GM19328 (cell line): ENCODE measurements around the gene FRMD8.

Experiments
- ATAC-seq: cut with Tn5 transposase; IDR thresholded peaks from one replicate; pipeline ENCODE4 v1.9.1; 2021; ENCODE audit warnings: mild to moderate bottlenecking, moderate library complexity; ENCODE audit not compliant: unreplicated experiment

FRMD8 gene

GRCh38 chr11:65424205-65425104 lies 38.0 kb downstream of the FRMD8 start:
- ATAC-seq, result no peak

DNA sequence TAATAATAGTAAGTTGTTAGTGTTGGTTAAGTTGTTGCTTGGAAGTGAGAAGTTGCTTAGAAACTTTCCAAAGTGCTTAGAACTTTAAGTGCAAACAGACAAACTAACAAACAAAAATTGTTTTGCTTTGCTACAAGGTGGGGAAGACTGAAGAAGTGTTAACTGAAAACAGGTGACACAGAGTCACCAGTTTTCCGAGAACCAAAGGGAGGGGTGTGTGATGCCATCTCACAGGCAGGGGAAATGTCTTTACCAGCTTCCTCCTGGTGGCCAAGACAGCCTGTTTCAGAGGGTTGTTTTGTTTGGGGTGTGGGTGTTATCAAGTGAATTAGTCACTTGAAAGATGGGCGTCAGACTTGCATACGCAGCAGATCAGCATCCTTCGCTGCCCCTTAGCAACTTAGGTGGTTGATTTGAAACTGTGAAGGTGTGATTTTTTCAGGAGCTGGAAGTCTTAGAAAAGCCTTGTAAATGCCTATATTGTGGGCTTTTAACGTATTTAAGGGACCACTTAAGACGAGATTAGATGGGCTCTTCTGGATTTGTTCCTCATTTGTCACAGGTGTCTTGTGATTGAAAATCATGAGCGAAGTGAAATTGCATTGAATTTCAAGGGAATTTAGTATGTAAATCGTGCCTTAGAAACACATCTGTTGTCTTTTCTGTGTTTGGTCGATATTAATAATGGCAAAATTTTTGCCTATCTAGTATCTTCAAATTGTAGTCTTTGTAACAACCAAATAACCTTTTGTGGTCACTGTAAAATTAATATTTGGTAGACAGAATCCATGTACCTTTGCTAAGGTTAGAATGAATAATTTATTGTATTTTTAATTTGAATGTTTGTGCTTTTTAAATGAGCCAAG lies 38.9 kb downstream of the FRMD8 start:
- ATAC-seq, result no peak

DNA sequence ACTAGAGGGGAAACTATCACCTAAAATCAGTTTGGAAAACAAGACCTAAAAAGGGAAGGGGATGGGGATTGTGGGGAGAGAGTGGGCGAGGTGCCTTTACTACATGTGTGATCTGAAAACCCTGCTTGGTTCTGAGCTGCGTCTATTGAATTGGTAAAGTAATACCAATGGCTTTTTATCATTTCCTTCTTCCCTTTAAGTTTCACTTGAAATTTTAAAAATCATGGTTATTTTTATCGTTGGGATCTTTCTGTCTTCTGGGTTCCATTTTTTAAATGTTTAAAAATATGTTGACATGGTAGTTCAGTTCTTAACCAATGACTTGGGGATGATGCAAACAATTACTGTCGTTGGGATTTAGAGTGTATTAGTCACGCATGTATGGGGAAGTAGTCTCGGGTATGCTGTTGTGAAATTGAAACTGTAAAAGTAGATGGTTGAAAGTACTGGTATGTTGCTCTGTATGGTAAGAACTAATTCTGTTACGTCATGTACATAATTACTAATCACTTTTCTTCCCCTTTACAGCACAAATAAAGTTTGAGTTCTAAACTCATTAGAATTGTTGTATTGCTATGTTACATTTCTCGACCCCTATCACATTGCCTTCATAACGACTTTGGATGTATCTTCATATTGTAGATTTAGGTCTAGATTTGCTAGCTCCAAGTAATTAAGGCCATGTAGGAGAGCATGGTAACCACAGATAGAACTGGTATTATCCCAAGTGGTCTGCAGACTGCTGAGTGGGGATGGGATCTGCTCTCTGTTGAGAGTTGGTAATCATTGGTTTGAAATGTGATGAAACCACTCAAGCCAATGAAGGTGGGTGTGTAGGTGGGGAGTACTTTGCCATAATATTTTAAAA lies 39.8 kb downstream of the FRMD8 start:
- ATAC-seq, result no peak

DNA sequence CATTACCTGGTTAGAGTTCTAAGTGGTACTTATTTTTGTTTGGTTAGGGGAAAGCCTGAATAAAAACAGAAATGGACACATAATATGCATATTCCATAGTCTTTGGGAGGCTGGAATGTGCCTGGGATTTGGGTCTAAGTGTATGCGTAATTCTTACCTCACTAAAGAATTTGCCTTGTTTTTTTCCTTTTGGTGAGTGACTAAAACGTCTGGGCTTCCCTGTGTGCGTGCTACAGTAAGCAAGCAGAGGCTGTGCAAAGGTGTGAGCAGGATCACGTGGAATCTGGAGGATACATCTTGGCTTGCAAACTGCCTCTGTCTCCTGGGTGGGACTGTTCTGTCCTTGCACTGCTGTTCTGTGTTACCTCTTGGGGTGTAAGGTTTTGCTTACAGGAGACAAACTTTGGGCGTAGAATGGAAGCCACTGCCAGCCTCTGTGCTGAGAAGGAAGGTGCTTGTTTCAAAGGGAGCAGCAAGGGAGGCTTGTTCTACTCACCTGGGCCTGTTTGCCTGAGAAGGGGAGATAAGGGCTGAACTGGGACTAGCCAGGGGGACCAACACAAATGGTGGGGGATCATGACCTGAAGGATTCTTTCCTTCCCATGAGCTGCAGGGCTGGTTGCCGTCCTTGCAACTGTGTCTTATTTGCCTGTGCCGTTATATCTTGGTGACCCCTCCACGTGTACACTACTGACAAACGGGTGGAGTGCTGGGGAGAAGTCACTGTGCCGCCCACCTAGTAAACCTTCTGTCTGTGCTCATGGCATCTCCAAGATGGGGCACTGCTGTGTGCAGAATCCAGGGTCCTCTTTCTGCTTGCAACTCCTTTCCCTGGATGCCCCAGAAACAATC lies 40.6 kb downstream of the FRMD8 start:
- no peak for ATAC-seq

- ATAC-seq, result no peak
Measured at GRCh38 chr11:65427691-65428577, 41.5 kb downstream of the FRMD8 start.

DNA sequence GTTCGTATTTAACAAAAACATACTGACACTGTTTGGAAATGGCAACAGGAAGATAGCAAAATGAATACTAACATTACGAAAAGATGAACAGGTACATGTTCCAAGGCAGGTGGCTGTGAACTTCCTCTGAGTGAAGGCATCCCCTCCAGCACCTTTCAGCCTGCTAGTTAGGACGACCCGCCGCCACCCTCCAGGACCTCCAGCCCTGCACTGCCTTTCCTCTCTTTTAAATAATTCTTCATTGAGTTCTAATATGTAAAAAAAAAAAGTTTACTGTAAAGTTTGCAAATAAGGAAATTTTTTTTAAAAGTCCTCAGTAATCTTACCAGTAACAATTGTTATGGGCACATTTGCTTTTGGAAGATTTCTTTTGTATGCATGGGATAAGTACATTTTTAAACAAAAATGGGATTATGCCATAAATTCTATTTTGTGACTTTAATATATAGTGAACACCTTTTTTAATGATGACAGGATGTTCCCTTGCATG lies 42.2 kb downstream of the FRMD8 start:
- no peak for ATAC-seq

DNA sequence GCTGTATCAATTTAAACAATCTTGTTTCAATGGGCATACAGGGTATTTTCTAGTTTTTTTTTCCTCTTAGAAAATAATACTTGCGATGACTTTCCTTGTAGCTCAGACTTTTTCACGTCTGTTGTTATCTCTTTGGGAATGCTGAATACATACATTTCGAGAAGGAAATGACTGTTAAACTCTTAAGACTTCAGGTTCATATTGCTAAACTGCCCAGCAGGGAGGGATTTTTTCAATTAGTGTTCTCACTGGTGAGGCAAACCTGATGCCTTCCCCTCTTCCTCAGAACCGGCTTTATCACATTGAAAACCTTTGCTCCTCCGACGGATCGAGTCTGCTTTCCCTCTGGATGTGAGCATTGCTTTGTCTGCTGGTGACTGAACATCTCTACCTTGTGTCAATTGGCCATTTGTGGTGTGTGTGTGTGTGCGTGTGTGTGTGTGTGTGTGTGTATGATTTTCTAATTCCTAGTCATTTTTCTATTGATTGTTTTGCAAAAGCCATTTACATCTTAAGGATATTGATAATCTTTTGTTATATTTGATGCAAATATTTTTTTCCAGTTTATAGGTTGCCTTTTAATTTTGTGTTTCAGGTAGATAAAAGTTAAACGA lies 42.7 kb downstream of the FRMD8 start:
- ATAC-seq, result no peak

DNA sequence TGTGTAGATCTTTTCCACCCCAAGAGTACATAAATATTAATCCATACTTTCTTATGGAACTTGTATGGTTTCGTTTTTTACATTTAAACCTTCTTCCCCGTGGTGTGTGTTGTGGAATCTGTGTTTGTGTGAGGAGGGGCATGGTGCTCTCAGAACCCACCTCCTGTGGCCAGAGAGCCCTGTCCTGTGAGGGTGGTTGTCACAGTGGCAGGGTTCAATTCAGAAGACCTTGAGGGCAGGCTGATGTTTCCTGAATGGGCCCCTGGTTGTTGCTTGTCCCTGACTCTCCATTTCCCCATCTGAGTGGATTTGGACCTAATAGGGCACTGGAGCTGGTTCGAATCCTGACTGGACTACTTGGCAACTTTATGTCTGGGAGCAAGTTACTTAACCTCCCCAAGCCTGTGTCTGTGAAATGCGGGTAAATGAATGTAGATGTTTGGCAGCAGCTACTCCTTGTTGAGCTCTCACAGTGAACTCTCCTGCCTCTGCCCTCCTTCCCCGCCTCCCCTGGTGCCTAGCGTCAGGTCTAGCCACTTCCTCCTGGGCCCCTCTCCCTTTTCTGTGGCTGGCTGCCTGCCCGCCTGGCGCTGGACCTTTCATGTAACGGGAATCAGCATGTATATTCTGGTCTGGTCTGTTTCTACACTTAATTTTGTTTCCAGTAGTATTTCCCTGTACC lies 43.4 kb downstream of the FRMD8 start:
- no peak for ATAC-seq

DNA sequence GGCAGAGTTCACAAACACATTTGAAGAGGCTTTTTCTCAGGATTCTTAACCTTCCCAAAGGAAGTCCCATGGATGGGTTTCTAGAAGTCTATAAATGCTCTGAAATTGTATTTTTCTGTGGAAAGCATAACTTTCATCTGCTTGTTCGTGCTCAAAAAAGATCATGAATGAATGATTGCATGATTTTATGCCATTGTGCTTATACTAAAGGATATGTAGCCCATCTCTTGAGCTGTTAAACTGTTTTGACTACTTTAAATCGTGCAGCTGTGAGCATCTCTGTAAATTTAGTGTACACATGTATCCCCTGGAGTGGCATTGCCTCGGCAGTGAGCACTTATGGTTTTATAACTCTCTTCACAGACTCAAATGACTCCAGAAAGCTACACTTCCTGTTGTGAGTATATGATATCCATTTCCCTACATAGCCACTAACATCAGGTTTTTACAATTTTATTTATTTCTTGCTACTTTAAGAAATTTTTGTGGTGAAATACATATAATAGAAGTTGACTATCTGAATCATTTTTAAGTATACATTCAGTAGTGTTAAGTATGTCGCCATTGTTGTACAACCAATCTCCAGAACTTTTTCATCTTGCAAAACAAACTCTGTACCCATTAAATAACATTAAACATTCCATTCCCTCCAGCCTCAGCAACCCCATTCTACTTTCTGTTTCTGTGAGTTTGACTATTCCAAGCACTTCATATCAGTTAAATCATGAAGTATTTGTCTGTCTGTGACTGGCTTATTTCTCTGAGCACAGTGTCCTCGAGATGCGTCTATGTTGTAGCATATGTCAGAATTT lies 44.2 kb downstream of the FRMD8 start:
- no peak for ATAC-seq

GRCh38 chr11:65431451-65432099 lies 45.1 kb downstream of the FRMD8 start:
- no peak for ATAC-seq

GRCh38 chr11:65432100-65432650 lies 45.7 kb downstream of the FRMD8 start:
- no peak for ATAC-seq

DNA sequence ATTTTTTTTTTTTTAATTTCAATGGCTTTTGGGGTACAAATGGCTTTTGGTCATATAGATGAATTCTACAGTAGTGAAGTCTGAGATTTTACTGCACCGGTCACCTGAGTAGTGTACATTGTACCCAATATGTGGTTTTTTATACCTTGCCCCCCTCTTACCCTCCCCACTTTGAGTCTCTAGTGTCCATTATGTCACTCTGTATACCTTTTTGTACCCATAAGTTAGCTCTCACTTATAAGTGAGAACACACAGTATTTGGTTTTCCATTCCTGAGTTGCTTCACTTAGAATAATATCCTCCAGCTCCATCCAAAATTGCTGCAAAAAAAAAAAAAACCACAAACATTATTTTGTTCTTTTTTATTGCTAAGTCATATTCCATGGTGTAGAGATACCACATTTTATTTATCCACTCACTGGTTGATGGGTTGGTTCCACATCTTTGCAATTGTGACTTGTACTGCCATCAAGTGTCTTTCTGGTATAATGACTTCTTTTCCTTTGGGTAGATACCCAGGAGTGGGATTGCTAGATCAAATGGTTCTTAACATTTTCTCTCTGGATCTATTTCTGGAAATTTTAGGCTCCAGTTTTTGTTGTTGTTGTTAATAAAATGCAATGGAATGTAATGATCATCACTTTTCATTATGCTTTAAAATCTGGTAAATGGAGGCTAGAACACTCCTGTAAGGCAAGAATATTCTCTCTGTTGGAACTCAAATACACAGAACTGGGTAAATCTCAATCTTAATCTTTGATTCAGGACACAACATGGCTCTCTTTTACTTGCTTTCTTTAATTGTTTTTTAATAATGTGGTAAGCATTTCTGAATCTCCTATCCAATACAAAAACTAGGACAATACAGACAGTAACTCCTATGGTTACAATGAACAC lies 46.5 kb downstream of the FRMD8 start:
- no peak for ATAC-seq

- no peak for ATAC-seq
Measured at GRCh38 chr11:65433657-65434056, 47.2 kb downstream of the FRMD8 start.

DNA sequence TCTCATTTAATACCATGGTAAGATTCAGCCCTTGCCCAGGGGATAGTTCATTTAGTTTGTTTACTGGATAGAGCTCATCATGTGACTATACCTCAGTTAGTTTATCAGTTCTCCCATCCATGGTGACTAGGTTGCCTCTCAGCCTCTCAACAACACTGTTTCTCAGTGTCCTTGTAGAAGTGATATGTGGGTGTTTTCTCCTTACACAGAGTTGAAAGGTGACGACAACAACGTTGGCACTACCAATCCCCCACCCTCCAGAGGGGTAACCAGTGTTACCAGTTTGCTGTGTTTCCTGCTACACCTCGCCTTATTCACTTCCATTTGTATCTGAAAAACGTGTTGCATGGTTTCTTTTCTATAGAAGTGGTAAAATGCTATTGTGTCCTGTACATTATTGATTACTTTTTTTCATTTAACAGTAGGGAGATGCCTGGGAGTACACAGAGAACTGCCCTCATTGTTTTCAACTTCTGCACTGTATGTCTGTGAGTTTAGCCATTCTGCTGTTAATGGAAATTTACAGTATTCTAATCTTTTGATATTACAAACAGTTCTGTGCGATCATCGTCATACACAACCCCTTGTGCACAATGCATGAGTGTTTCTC lies 47.7 kb downstream of the FRMD8 start:
- no peak for ATAC-seq
